HG02610 (cell line): ENCODE results near the gene DIAPH2.
A peak's percentile ranks its signal among the peaks of the same experiment; 100 is the strongest.

Source experiments
- ATAC-seq: cut with Tn5 transposase; IDR thresholded peaks from one replicate; pipeline ENCODE4 v1.9.1; 2021; ENCODE audit warnings: mild to moderate bottlenecking, moderate library complexity; ENCODE audit not compliant: unreplicated experiment

DIAPH2 gene

GRCh38 chrX:97039363-97040029 lies 354.9 kb downstream of the DIAPH2 start:
- peak; percentile 94 for ATAC-seq

GRCh38 chrX:97045470-97045869 lies 360.8 kb downstream of the DIAPH2 start:
- no peak for ATAC-seq

- ATAC-seq, result no peak
Measured at GRCh38 chrX:97046867-97047266, 362.2 kb downstream of the DIAPH2 start.

- no peak for ATAC-seq
Measured at GRCh38 chrX:97050392-97050791, 365.8 kb downstream of the DIAPH2 start.

GRCh38 chrX:97057349-97057909 lies 372.8 kb downstream of the DIAPH2 start:
- ATAC-seq, result no peak

- ATAC-seq, result no peak
Measured at GRCh38 chrX:97060020-97060419, 375.4 kb downstream of the DIAPH2 start.

- ATAC-seq, result no peak
Measured at GRCh38 chrX:97065066-97065465, 380.4 kb downstream of the DIAPH2 start.

GRCh38 chrX:97065973-97066372 lies 381.3 kb downstream of the DIAPH2 start:
- ATAC-seq, result peak; percentile 29

GRCh38 chrX:97066381-97066780 lies 381.7 kb downstream of the DIAPH2 start:
- ATAC-seq, result peak; percentile 55

- ATAC-seq, result no peak
Measured at GRCh38 chrX:97070346-97070745, 385.7 kb downstream of the DIAPH2 start.

- no peak for ATAC-seq
Measured at GRCh38 chrX:97074400-97074799, 389.8 kb downstream of the DIAPH2 start.

GRCh38 chrX:97089116-97089515 lies 404.5 kb downstream of the DIAPH2 start:
- ATAC-seq, result no peak

- ATAC-seq, result no peak
Measured at GRCh38 chrX:97096385-97096784, 411.7 kb downstream of the DIAPH2 start.

GRCh38 chrX:97102938-97103337 lies 418.3 kb downstream of the DIAPH2 start:
- no peak for ATAC-seq

GRCh38 chrX:97109730-97110129 lies 425.1 kb downstream of the DIAPH2 start:
- ATAC-seq, result no peak

- ATAC-seq, result no peak
Measured at GRCh38 chrX:97117572-97117971, 432.9 kb downstream of the DIAPH2 start.

GRCh38 chrX:97119474-97120109 lies 434.9 kb downstream of the DIAPH2 start:
- ATAC-seq, result no peak

GRCh38 chrX:97123001-97123400 lies 438.4 kb downstream of the DIAPH2 start:
- ATAC-seq, result no peak

GRCh38 chrX:97126020-97126419 lies 441.4 kb downstream of the DIAPH2 start:
- no peak for ATAC-seq

- peak; percentile 55 for ATAC-seq
Measured at GRCh38 chrX:97132664-97133415, 448.2 kb downstream of the DIAPH2 start.

- no peak for ATAC-seq
Measured at GRCh38 chrX:97145934-97146333, 461.3 kb downstream of the DIAPH2 start.

- no peak for ATAC-seq
Measured at GRCh38 chrX:97155816-97156215, 471.2 kb downstream of the DIAPH2 start.
